PC-3 (cell line): ENCODE measurements around the gene NRM. TPM values are rescaled to one million over a fixed set of nuclear protein-coding genes. Genes with fewer than 3 reads are reported as not detected.

Source experiments
- ATAC-seq: fragments of 200-7000 bp; cut with Tn5 transposase; 2 replicates; pipeline ENCODE4 v1.9.1; 2020; ENCODE audit warnings: mild to moderate bottlenecking, moderate library complexity
- BruUV-seq: library from RNA; stranded (reverse); fragments of 400-500 nt; replicated peaks from 2 replicates; lab custom pipeline; 2021; lab: Mats Ljungman, UMichigan
- CTCF ChIA-PET: fragments of 300-600 bp; sonication (Branson Sonifier 250); formaldehyde crosslinking; loops from one replicate; lab custom pipeline; 2022; ENCODE audit warnings: antibody characterized with exemption; lab: Charles Lee
- POLR2A ChIA-PET: fragments of 300-600 bp; sonication (Branson Sonifier 250); formaldehyde crosslinking; loops from one replicate; lab custom pipeline; 2022; ENCODE audit warnings: antibody characterized with exemption; ENCODE audit not compliant: unreplicated experiment; lab: Charles Lee
- DNase-seq: peaks from one replicate; pipeline ENCODE4 v3.0.0-alpha.2; 2015
- H2AFZ ChIP-seq: fragments of 300-600 bp; sonication (generic); 2 replicates; pipeline ENCODE4 v1.6.0; 2016; ENCODE audit warnings: antibody characterized with exemption, low read length
- H3F3A ChIP-seq: fragments of 300-600 bp; sonication (generic); one replicate; pipeline ENCODE4 v1.6.0; 2017; ENCODE audit warnings: antibody characterized with exemption, low read length, control low read depth, mild to moderate bottlenecking; ENCODE audit not compliant: unreplicated experiment
- H3K27ac ChIP-seq: fragments of 300-600 bp; sonication (generic); 2 replicates; pipeline ENCODE4 v1.5.1; 2016; ENCODE audit warnings: mild to moderate bottlenecking, low read length
- H3K27me3 ChIP-seq: fragments of 300-600 bp; sonication (generic); 2 replicates; pipeline ENCODE4 v1.6.1; 2016; ENCODE audit warnings: low read length, mixed read lengths
- H3K36me3 ChIP-seq: fragments of 300-600 bp; sonication (generic); 2 replicates; pipeline ENCODE4 v1.6.1; 2016; ENCODE audit warnings: low read depth, mixed run types, low read length, mixed read lengths
- H3K4me1 ChIP-seq: fragments of 300-600 bp; sonication (generic); 2 replicates; pipeline ENCODE4 v1.5.1; 2016; ENCODE audit warnings: low read length; ENCODE audit not compliant: insufficient read depth
- H3K4me2 ChIP-seq: fragments of 300-600 bp; sonication (generic); 2 replicates; pipeline ENCODE4 v1.6.0; 2016; ENCODE audit warnings: low read length
- H3K4me3 ChIP-seq: fragments of 300-600 bp; sonication (generic); 2 replicates; pipeline ENCODE4 v1.5.1; 2016; ENCODE audit warnings: mild to moderate bottlenecking, low read length, mixed read lengths
- H3K79me2 ChIP-seq: fragments of 300-600 bp; sonication (generic); 2 replicates; pipeline ENCODE4 v1.6.1; 2017; ENCODE audit warnings: low read length, mixed read lengths
- H3K9ac ChIP-seq: fragments of 300-600 bp; sonication (generic); 2 replicates; pipeline ENCODE4 v1.6.0; 2016; ENCODE audit warnings: mild to moderate bottlenecking, low read length
- H3K9me2 ChIP-seq: fragments of 300-600 bp; sonication (generic); replicated peaks from 2 replicates; pipeline ENCODE4 v1.6.1; 2016; ENCODE audit warnings: mixed run types, low read length, mixed read lengths
- H3K9me3 ChIP-seq: fragments of 300-600 bp; sonication (generic); 2 replicates; pipeline ENCODE4 v1.6.1; 2016; ENCODE audit warnings: low read length, mixed read lengths
- H4K20me1 ChIP-seq: fragments of 300-600 bp; sonication (generic); 2 replicates; pipeline ENCODE4 v1.6.1; 2016; ENCODE audit warnings: low read length, mixed read lengths
- CTCF ChIP-seq: fragments of 300-600 bp; sonication (generic); conservative IDR thresholded peaks from 2 replicates; pipeline ENCODE4 v1.5.1; 2017; ENCODE audit warnings: antibody characterized with exemption, low read depth, mild to moderate bottlenecking, low read length
- EZH2 ChIP-seq: fragments of 300-600 bp; sonication (generic); IDR thresholded peaks from one replicate; pipeline ENCODE4 v1.6.1; 2017; ENCODE audit warnings: antibody characterized with exemption, mild to moderate bottlenecking, low read length; ENCODE audit not compliant: unreplicated experiment
- EZH2phosphoT487 ChIP-seq: fragments of 300-600 bp; sonication (generic); IDR thresholded peaks from 2 replicates; pipeline ENCODE4 v1.6.1; 2018; ENCODE audit warnings: mild to moderate bottlenecking, antibody characterized with exemption, low read length, borderline replicate concordance
- intact Hi-C: fragments of 100-400 bp; cut with micrococcal nuclease; formaldehyde crosslinking; loops from 2 replicates; pipeline ENCODE4 v1.9.0; 2023
- total RNA-seq: library from RNA; depleted of rRNA; stranded (reverse); fragments of >200 nt; gene quantifications from 2 replicates; pipeline ENCODE4 v1.2.3, GENCODE V29; 2014

Gene NRM
- total RNA-seq, 1 experiment from 2014 or later, result 8.5 TPM

DNA sequence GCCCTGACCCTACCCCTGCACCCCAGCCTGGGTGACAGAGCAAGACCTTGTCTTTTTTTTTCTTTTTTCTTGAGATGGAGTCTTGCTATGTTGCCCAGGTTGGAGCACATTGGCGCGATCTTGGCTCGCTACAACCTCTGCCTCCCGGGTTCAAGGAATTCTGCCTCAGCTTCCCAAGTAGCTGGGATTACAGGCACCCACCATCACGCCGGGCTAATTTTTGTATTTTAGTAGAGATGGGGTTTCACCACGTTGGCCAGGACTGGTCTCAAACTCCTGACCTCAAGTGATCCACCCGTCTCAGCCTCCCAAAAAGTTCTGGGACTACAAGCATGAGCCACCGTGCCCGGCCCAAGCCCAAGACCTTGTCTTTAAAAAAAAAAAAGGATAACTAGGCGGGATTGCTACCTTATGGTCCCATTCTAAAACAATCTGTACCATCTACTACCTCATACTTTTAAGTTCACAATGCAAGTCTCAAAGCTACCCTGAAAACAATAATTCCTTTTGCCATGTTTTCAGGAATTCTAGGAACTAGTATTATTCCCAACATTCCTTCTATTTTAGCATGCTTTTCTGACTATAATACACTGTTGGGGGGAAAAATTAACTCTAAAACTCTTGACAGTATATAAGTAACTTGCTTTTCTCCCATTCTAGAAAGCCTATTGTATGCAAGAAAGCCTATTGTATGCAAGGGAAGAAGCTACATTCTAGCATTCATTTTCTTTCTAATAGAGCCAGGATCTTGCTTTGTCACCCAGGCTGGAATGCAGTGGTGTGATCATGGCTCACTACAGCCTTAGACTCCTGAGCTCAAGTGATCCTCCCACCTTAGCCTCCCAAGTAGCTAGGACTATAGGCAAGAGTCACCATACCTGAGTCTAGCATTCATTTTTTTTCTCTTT is 36.0 kb upstream of the NRM start:
- CTCF ChIA-PET, result interaction anchor here (0.6 to 1.3 kb wide), 2 partner anchors 16 to 95 kb away, joined by 3 to 6 read pairs; partner anchors contain the start of gene FLOT1
- H3K27ac ChIP-seq, result peak overlapping the region; percentile 19; the same call in 1 of the 2 replicates
- no peak overlapping the region for H3K4me3 ChIP-seq

DNA sequence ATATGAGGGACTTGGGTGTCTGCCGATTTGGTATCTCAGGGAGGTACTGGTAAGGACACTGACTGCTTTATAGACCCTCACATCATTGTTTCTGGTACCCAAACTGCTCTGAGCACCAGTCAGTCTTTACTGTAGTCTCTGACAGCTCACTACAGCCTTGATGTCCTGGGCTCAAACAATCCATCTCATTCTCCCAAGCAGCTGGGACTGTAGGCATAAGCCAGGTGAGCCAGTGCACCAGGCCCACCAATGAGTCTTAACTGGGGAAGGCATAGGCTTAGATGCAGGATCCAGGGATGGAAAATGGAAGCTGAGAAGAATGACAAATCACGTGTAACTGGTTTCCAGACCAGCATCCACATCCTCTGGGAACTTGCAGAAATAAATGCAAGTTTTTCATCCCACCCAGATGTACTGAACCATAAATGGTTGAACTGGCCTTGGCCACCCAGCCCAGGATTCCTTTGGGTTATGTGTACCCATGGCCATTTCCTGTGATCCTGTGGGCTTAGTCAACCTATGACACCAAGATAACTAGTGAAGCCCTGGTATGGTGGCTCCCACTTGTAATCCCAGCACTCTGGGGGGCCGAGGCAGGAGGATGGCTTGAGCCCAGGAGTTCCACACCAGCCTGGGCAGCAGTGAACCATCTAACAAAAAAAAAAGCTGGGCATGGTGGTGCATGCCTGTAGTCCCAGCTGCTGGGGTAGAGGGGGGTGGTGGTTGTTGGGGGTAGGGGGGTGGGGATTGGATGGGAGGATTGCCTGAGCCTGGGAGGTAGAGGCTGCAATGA is 35.1 kb upstream of the NRM start:
- peaks cover 49% of the 10 kb centered on the region for H3K36me3 ChIP-seq
- H3K27me3 ChIP-seq, result no peaks in the 10 kb centered on the region
- ChIA-PET CTCF (no interaction called here), POLR2A (no interaction called here)
- H3K9me3 ChIP-seq, result no peaks in the 10 kb centered on the region
- ATAC-seq (peak; percentile 21), DNase-seq (peak; percentile 61)
- peak overlapping the region; percentile 18; the same call in 1 of the 2 replicates for H3K27ac ChIP-seq
- BruUV-seq, result no TSS peak
- no peak for TF ChIP-seq CTCF
- TF ChIP-seq EZH2, result no peak
- no peak for TF ChIP-seq EZH2phosphoT487
- peaks cover 44% of the 10 kb centered on the region for H3K79me2 ChIP-seq
- intact Hi-C loops, result loop anchor here (1.0 to 10.0 kb wide), 3 partner anchors 151 to 361 kb away; partner anchors contain the start of gene HLA-E
- peaks cover 16% of the 10 kb centered on the region for H3K4me1 ChIP-seq
- H4K20me1 ChIP-seq, result peaks cover 32% of the 10 kb centered on the region
- H2AFZ ChIP-seq, result no peak overlapping the region
- H3F3A ChIP-seq, result peaks cover 24% of the 10 kb centered on the region
- H3K4me3 ChIP-seq, result no peak overlapping the region
- H3K4me2 ChIP-seq, result no peak overlapping the region
- no peak overlapping the region for H3K9ac ChIP-seq
- no peaks in the 10 kb centered on the region for H3K9me2 ChIP-seq

More for the DNA sequence above, 36.0 kb upstream of the NRM start:
- Histone ChIP-seq H3F3A (peaks cover 24% of the 10 kb centered on the region), H3K4me2 (no peak overlapping the region), H2AFZ (no peak overlapping the region), H3K9me3 (no peaks in the 10 kb centered on the region), H3K27me3 (no peaks in the 10 kb centered on the region), H3K79me2 (peaks cover 36% of the 10 kb centered on the region), H3K9ac (no peak overlapping the region), H3K9me2 (no peaks in the 10 kb centered on the region), H4K20me1 (peaks cover 29% of the 10 kb centered on the region), H3K36me3 (peaks cover 45% of the 10 kb centered on the region), H3K4me1 (peaks cover 22% of the 10 kb centered on the region)
- ATAC-seq (no peak), DNase-seq (peak; percentile 33)
- intact Hi-C loops, result loop anchor here (5.0 to 10.0 kb wide), 2 partner anchors 242 to 361 kb away; partner anchors contain the start of gene HLA-E
- no peak for TF ChIP-seq EZH2phosphoT487
- no peak for TF ChIP-seq CTCF
- TF ChIP-seq EZH2, result no peak
- BruUV-seq, result no TSS peak
- POLR2A ChIA-PET, result interaction anchor here (0.7 to 0.9 kb wide), 2 partner anchors 22 to 152 kb away, joined by 3 to 4 read pairs; no protein-coding TSS in a partner anchor
